ENCODE results near the gene CCSER1.
"Not testable (repeated sequence)": the region's sequence is repeated elsewhere in the genome, so short reads cannot be mapped to it uniquely, and the experiment has no call there.

The CCSER1 gene

DNA sequence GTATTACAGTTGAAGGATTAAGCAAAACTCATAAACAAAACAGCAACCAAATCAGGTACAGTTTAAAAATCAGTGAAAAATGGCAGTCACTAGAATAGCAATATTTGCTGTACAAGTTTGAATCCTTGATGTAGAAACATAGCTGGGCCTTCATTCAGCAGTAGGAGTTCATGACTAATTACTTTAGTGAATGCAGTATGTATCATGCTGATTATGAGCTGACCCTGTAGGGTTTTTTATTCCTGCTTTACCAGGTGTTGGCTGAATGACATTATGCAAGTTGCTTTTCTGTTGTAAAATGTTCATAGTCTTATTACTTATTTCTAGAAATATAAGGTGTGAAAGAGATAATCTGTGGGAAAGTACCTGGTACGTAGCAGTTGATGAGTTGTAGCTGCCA lies 179.6 kb downstream of the CCSER1 start:
- DNase-seq: no peak

DNA sequence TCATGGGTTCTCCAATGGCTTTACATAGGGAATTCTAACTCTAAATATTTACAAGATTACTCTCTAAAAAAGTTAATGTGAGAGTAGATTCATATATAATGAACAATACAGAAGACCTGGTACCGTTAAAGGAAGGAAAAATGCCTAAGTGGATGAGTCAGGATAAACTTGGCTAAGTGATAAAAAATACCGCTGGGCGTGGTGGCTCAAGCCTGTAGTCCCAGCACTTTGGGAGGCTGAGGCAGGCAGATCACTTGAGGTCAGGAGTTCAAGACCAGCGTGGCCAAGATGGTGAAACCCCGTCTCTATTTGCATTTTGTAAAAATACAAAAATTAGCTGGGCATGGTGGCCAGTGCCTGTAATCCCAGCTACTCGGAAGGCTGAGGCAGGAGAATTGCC lies 189.9 kb downstream of the CCSER1 start:
- DNase-seq: not testable (repeated sequence)

DNA sequence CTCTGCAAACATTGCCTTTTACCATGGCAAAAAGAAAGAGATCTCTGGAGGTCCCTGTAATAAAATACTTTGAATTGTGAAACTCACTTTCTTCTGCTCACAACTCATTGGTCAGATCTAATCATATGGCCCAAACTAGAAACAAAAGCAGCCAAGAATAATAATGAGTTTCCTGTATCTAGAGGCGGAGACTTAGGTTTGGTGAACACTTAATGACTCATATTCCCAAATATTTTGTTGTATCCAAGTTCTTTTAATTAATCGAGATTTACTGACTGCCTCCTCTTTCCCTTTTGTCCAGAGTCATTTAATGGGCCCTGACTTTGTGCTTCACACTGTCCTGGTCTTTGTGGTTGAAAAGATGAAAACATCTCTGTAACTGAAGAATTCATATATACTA lies 190.6 kb downstream of the CCSER1 start:
- no peak for DNase-seq

DNA sequence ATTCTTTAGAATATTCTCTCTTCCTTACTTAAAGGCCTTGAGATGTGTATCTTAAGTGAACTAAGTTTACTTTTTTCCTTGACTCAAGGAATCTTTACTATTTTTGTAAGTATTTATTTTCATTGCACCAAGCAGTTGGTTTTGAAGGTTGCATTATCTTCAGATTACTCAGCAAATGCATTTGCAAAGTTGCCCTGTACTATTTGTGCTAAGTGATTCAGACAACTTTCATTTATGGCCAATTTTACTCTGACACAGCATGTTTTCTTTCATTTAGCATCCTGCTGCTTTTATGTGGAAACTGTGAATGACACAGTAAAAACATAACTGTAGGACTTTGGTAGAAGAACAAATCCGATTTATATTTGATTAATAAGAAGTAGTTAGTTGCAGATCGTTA lies 191.0 kb downstream of the CCSER1 start:
- peak; percentile 8 to 21 for DNase-seq

DNA sequence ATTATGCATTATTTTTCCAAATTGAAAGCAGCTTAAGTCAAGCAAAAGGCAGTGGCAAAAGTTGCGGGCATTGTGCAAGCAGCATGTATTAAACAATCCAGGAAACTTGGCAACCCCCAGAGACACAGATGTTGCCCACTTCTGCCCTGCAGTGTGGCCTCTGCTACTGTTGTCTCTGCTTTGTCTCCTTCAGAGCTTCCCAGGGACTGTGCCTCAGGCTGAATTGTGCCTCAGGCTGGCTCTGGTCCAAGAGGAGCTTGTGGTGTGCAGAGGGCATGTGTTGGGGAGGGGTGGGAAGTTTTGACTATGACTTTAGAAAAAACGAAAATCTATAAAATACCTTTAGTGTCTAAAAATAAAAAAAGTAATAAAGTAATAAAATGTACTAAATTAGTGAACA lies 201.4 kb downstream of the CCSER1 start:
- DNase-seq: peak; percentile 95

DNA sequence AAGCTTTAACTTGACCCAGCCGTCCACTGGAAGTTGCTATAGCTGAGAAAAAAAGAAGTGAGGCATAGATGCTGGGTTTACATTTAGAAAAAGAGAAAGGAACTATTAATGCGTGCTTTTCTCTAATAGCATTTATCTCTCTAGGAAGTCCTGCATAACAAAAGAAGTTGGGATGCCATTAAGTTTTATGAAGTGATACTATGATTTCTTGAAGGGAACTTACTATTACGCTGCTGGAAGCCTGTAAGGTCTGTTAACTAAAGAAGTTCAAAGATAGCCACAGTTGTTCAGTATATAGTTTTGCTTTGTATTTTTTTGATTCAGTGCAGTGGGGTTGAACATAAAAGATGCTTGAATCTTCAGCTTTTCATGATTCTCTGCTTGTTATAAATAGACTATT lies 203.4 kb downstream of the CCSER1 start:
- DNase-seq: no peak

DNA sequence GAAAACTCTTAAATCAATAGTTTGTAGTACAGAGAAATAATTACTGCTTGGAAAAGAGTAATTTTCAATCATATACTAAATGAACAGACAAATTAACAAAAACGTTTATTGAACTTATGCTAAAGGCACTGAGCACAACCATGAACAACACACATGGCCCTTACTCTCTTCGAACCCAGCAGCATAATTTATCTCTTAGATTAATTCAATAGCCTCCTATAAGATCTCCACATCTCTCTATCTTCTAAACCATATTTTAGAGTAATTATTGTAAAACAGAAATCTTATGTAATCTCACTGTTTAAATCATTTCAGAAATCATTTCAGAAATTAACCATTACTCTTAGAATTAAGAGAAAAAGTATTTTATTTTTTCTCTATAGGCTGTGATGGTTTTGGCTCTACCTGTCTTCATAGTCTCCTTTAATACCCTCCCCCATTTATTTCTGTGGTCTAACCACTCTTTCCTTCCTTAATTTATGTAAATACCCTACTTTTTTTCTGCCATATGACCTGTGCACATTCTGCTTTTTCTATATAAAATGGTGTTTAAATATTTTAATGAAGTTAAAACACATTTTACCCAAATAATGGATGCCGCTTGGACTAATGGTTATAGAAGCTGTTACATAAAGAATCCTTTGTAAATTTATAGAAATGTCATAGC lies 218.5 kb downstream of the CCSER1 start:
- DNase-seq: peak in 1 of 2 experiments; percentile 13

DNA sequence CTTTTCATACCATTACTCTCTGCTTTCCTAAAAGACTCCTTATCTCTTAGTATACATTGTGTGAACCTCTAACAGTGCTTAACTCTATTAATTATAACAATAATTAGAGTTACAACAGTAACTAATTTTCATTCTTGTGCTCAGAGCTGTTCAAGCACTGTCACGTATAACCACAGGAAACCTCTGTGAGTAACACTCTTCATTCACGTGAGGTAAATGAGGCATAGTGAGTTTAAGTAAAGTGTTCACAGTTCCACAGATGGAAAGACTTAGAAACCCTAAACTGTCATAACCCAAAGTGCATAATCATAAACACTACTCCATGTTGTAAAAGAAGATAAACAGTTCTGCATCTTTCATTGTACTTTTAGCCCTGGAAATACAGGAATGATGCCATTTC lies 222.4 kb downstream of the CCSER1 start:
- DNase-seq: no peak

DNA sequence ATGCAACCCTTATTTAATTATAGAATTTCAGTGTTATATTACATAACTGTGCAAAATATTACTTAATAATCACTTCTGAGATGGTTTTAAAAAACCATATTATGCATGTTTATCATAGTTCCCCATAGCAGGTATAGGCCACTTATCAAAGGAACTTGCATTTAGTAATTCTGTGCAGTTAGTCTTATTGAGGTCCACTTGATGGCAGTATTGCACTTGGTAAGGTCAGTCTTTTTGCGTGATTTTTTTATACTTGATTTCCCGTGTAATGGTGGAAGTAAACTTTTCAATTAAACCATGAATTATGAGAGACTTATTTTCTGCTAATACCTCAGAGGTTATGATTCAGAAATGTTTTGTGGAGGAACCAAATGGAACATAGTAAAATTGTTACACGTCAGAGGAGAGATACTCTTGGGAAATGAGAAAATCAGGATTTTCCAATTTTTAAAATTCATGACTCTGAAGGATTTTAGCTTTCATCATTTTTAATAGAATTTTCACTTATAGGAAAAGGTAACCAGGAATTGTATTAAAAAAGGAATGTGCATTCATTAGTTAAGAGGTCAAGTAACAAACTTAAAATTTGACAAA lies 230.0 kb downstream of the CCSER1 start:
- peak; percentile 55 to 75 for DNase-seq

DNA sequence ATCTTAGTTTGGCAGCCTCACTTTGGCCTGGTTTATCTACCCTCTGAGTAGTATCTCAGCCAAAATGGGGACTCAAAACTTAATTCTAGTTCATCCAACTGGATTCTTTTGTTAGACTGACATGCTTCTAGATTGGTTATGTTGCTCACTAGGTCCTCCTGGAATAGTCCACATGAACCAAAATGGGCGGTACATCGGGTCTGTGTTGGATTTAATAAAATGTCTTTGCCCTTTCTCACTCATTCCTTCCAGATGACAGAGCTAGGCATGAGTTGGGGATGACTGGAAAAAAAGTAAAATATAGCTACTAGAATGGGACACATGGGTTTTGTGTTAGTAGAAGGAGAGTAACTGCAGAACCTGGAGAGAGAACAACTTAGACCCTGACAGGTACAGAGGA lies 247.9 kb downstream of the CCSER1 start:
- DNase-seq: no peak

DNA sequence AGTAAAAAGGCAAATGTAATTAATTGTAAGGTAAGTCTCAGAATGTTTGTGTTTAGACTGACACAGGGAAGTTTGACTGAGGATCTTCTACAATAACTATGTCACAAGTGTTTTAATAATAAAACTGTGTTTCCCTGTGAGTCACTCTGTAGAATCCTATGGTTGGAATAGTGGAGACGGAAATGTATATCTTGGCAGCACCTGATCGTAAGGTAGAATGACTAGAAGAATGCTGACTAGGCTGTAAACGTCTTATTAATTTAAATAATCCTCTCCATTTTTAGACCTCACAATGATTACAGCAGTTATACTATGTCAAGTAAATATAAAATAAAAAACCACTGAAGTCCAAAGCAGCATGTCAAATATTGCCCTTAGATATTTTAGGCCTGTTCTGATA lies 266.0 kb downstream of the CCSER1 start:
- DNase-seq: no peak

DNA sequence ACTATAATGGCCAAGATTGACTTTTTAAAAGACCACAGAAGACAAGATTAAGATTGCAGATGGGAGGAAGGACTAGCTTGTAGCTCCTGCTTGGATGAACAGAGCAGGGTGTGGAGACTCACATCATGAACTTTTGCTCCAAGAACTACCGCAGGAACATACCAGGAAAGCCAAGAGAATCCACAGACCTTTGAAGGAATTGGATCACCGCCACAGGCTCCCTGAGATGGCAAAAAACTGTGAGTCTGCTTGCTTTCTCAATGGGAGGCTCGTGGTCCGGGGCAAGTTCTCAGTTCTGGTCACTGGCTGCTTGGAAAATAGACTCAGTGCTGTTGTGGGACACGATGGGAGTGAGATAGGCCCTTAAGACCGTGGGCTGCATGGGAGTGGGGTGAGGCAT lies 276.6 kb downstream of the CCSER1 start:
- DNase-seq: no peak

DNA sequence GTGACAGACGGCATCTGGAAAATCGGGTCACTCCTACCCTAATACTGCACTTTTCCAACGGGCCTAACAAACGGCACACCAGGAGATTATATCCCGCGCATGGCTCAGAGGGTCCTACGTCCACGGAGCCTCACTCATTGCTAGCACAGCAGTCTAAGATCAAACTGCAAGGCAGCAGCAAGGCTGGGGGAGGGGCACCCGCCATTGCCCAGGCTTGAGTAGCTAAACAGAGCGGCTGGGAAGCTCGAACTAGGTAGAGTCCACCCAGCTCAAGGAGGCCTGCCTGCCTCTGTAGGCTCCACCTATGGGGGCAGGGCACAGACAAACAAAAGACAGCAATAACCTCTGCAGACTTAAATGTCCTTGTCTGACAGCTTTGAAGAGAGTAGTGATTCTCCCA lies 280.7 kb downstream of the CCSER1 start:
- DNase-seq: not testable (repeated sequence)

DNA sequence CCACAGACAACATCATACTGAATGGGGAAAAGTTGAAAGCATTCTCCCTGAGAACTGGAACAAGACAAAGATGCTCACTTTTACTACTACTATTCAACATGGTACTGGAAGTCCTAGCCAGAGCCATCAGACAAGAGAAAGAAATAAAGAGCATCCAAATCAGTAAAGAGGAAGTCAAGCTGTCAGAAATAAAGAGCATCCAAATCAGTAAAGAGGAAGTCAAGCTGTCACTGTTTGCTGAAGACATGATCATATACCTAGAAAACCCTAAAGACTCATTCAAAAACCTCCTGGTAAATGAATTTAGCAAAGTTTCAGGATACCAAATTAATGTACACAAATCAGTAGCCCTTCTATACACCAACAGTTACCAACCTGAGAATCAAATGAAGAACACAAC lies 285.6 kb downstream of the CCSER1 start:
- peak in 1 of 2 experiments; percentile 14 for DNase-seq

DNA sequence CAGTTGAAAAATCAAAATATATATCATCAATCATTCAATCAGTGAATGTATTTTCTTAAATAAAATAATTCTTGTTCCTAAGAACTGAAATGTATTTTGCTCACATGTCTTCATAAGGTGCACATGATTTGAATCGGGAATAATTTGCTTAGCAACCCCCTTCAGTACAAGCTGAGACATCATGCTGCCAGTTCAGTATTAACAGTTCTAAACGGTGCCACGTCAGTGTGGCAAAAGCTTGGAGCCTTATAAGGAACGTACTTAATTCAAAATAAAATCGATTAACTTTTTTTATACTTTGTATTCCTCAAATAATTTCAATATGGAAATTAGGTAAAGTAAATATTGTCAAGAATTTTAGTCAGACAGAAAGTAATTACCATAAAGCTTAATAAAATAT lies 287.9 kb downstream of the CCSER1 start:
- no peak for DNase-seq

DNA sequence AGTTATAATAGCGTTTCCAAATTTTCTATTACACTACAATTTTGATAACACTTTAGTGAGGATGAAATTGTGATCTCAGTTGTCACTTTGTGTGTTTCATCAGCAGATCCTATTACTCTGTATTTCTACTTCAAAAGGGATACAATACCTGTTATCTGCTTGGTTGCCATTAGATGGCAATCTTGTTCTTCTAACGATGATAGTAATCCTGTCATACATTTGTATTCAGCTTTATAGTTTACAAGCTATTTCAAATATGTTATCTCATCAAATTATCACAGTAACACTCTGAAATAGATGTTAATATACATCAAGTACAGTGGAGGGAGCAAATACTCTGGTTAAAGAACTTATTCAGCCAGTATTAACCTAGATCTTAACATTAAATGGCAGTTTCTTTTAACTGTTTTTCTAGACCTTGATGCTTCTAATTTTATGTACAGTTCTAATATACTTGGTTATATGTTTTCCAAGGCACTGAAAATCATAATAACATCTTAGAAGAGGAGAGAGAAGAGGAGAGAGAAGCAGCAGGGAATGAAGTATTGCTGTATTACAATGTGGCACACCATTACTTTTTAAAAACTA lies 292.0 kb downstream of the CCSER1 start:
- peak; percentile 42 to 63 for DNase-seq

DNA sequence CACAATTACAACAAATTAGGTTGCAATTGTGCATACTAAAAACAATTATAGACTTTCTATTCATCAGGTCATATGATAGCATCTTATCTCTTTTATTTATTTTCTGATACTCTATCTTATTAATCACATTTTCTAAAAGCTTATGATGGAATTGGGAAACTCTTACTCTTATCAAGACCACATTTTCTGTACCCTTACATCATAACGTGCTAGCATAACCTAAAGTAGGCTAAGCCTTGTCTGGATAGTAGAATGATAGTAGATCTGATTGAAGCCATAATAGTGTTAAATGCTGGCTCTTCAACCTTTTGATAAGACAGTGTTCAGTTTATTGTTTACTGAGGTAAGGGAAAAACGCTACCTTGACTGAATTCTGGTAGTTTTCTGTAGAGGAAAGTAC lies 294.0 kb downstream of the CCSER1 start:
- DNase-seq: no peak

DNA sequence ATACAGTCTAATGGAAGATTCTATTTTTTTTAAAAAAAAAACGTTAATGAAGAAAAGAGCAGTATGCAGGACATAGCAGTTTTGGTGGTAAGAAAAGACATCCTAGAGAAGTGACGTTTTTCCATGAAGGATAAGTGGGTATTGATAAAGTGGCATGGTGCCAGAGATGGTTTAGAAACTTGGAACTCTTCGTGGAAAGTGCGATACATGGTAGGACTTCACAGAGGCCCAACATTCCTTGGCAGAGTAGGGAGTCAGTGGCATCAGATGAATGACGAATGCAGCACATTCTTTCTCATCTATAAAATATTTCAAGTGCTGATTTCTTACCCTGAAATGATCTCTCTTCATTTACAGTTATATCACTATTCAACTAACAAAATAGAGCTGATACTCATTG lies 298.7 kb downstream of the CCSER1 start:
- DNase-seq: no peak

DNA sequence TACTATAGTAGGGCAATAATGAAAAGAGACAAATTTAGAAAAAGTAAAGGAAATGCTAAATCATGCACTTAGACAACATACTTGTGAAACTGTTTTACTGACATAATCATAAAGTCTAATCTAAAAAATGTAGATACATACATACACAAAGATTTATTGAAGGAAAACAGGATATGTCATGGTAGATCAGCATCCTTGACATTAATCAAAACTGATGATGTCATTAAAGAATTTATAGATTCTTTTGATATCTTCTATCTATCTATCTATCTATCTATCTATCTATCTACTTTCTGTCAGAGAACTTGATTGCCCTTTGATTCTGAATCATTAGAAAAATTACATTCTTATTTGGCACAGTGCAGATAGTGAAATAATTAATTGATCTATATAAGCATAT lies 311.3 kb downstream of the CCSER1 start:
- DNase-seq: no peak

DNA sequence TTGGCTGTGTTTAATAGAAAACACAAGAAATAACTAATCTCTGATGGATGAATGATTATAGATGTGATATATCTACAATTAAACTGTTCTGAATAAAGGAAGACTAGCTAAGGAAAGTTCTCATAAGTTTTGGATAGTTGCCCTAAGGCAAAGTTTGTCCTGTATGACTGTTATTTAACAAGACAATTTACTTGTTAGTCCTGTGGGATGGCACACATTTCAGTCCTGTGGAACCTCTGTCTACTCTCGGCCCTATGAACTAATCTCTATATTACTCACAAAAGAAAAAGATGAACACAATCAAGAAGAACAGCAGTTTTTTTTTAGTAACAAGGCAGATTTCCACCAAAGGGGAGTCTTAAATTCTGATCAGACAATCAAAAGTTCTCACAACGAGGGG lies 314.6 kb downstream of the CCSER1 start:
- DNase-seq: no peak

DNA sequence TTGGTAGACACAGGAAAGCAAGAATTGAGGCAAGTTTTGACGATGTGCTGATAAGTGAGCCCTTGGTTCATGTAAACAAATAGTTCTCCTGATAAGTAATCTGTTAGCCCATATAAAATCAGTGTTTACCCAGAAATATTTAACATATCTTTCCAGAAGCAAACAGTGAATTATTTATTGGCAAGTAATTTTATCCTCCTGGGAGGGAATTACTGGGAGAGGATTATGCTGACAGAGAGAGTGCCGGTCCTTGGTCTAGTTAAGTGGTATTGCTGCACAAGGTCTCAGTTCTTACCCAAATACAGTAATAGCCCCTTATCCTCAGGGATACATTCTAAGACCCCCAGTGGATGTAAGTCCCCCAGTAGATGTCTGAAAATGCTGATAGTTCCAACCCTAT lies 315.4 kb downstream of the CCSER1 start:
- no peak for DNase-seq

DNA sequence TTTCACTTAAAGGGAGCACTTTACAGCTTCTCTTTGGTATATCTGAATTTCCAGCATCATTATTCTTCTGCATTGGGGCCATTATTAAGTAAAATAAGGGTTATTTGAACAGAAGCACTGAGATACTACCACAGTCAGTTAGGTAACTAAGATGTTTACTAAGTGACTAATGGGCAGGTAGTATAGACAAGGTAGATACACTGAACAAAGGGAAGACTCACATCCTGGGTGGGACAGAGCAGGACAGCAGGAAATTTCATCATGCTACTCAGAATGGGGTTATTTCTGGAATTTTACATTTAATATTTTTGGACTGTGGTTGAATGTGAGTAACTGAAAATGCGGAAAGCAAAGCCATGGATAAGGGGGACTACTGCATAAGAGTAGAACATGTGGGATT lies 316.0 kb downstream of the CCSER1 start:
- DNase-seq: no peak

DNA sequence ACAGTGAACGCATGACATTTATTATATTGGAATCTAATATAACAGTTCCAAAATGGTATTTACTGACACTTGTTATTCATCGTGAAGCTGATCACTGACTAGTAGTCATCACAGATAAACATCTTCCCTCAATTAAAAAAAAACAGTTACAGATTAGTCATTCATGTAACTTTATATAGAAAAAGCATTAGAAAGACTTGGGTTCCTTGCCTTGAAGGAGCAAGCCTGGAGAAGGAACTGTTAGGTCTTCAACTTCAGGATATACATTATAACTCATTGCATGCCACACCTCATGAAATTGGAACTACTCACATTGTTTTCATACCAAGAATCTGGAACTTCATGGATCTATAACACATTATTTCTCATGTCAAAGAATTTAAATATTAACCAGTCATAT lies 317.7 kb downstream of the CCSER1 start:
- DNase-seq: no peak

DNA sequence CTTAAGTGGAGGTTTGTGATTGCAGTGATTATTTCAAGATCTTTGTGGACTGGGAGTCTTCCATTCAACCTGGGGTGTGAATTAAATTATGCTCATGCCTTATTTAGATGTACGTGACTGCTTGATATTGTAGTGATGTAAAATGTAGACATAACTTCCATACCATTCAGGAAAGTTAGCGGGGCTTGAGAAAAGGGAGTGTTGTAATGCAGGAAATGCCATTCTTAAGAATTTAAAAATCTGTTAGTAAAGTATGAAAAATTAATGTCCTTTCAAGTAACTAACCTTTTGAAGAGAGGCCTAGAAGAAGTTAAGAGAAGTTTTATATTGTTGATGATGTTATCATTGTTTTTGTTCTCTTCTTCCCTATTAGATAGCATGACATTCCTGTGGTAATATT lies 318.2 kb downstream of the CCSER1 start:
- no peak for DNase-seq

DNA sequence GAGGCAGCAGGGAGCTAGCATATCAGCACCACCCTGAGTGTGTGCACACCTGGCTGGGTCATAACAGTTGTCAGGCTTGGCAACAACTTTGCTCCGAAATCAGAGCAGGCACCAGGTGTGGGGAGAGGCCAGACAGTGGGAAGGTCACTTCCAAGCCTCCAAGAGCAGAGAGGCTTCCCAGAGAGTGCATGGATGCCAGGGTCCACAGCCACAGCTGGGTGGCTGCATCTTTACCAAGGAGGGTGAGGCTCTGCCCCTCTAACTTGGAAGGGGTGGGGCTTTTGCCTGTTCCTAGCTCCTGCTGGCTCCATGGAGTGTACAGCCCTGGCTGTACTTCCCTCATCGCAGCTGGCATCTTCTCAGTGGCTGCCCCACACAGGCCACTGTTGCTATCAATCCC lies 322.4 kb downstream of the CCSER1 start:
- DNase-seq: no peak
